Subcutaneous abdominal adipose tissue (tissue), 5 donors: ENCODE results near the gene LPGAT1.
"Not testable (repeated sequence)": the region's sequence is repeated elsewhere in the genome, so short reads cannot be mapped to it uniquely, and the experiment has no call there.

Experiments
- H3K27ac ChIP-seq: one replicate; pipeline ENCODE4 v1.7.0; 2013; ENCODE audit warnings: low read depth, mild to moderate bottlenecking, inconsistent platforms, low read length, moderate library complexity
- H3K27me3 ChIP-seq, 5 donors: one replicate each; pipeline ENCODE4 v1.7.0; 2013; ENCODE audit warnings: low read length in 5 of 5, inconsistent platforms in 1 of 5; ENCODE audit not compliant: control insufficient read depth in 5 of 5, insufficient read depth in 4 of 5
- H3K36me3 ChIP-seq, 5 donors: one replicate each; pipeline ENCODE4 v1.7.0; 2013; ENCODE audit warnings: low read length in 5 of 5; ENCODE audit not compliant: control insufficient read depth in 5 of 5, insufficient read depth in 5 of 5
- H3K4me1 ChIP-seq, 5 donors: one replicate each; pipeline ENCODE4 v1.7.0; 2013; ENCODE audit warnings: low read length in 5 of 5, mild to moderate bottlenecking in 3 of 5, moderate library complexity in 1 of 5; ENCODE audit not compliant: control insufficient read depth in 5 of 5, insufficient read depth in 5 of 5
- H3K4me3 ChIP-seq, 5 donors: one replicate each; pipeline ENCODE4 v1.7.0; 2013; ENCODE audit warnings: low read length in 5 of 5, low read depth in 1 of 5
- H3K9ac ChIP-seq, 5 donors: one replicate each; pipeline ENCODE4 v1.7.0; 2013; ENCODE audit warnings: low read length in 5 of 5, mild to moderate bottlenecking in 4 of 5, moderate library complexity in 3 of 5
- H3K9me3 ChIP-seq, 5 donors: one replicate each; pipeline ENCODE4 v1.7.0; 2013; ENCODE audit warnings: low read length in 5 of 5; ENCODE audit not compliant: control insufficient read depth in 5 of 5
- donor health status: healthy.
- donor health status: healthy.
- donor health status: healthy.
- donor health status: healthy.
- donor health status: healthy.

Gene LPGAT1, protein sequence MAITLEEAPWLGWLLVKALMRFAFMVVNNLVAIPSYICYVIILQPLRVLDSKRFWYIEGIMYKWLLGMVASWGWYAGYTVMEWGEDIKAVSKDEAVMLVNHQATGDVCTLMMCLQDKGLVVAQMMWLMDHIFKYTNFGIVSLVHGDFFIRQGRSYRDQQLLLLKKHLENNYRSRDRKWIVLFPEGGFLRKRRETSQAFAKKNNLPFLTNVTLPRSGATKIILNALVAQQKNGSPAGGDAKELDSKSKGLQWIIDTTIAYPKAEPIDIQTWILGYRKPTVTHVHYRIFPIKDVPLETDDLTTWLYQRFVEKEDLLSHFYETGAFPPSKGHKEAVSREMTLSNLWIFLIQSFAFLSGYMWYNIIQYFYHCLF

DNA sequence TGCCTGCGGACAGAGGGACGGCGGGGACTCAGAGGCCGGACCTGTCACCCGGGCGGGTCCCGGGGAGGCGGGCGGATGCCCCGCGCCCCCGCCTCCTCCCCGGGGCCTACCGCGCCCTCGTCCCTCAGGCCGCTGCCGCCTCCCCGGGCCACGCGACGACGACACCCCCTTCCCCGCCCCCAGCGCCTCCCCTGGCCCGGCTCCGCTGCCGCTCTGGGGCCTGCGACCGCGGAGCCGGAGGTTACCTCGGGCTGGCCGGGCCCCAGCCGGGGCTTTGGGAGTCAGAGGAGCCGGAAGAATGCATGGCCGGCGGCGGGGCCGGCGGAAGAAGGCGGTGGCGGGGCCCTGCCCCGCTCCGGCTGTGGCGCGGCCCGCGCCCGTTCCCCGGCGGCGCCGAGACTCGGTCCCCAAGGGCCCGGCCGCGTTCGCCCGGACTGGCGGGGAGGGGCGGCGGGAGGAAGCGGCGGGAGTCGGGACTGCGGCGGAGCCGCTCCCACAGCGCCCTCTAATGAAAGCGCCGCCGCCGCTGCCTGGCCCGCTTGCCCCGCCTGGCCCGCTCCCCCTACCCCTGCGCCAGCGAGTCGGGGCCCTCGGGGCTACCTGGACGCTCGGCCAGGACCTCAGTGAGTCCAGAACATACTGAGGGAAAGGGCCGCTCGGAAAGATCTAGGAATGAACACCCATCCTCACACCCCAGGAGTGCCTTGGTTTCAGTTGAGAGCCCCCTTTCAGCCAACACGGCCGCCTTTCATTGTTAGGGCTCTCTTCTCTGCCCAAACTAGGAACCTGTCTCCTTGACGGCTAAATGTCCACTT, at the start of gene LPGAT1:
Gene LPGAT1, minus strand, starts transcription at position 436 of the 815 bp plus-strand sequence. CDS start 1,467 bp downstream, outside the sequence.
- Histone ChIP-seq H3K9ac (peak within 1 kb of the TSS; percentile 79 to 90 (median 86)), H3K4me3 (peak within 1 kb of the TSS; percentile 79 to 88 (median 79)), H3K36me3 (peaks cover 0 to 6% (median 0%) of the 10 kb centered on the region in 5 donors), H3K27me3 (no peaks in the 10 kb centered on the region), H3K4me1 (peaks cover 0 to 48% (median 29%) of the 10 kb centered on the region in 5 donors), H3K27ac (peak within 1 kb of the TSS; percentile 88), H3K9me3 (no peaks in the 10 kb centered on the region)

DNA sequence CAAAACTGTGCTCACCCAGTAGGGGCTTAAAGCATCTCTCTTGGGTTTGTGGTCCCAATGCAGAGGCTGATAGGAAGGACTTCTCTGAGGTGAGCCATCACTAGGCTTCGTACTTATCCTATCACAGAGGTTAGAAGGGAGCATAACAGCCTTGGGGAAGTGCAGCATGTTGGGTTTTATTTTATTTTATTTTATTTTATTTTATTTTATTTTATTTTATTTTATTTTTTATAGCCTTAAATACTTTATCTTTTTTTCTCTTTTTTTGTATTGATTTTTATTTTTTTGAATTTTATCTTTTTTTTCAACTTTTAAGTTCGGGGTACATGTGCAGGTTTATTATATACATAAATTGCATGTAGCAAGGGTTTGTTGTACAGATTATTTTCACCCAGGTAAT, 48.9 kb upstream of the LPGAT1 start:
- no peak overlapping the region for H3K9ac ChIP-seq
- no peak overlapping the region for H3K27ac ChIP-seq
- peaks cover 0 to 12% (median 0%) of the 10 kb centered on the region in 5 donors for H3K4me1 ChIP-seq
- peaks cover 0 to 5% (median 0%) of the 10 kb centered on the region in 5 donors for H3K9me3 ChIP-seq
- no peak overlapping the region for H3K4me3 ChIP-seq
- no peaks in the 10 kb centered on the region for H3K27me3 ChIP-seq
- no peaks in the 10 kb centered on the region for H3K36me3 ChIP-seq

DNA sequence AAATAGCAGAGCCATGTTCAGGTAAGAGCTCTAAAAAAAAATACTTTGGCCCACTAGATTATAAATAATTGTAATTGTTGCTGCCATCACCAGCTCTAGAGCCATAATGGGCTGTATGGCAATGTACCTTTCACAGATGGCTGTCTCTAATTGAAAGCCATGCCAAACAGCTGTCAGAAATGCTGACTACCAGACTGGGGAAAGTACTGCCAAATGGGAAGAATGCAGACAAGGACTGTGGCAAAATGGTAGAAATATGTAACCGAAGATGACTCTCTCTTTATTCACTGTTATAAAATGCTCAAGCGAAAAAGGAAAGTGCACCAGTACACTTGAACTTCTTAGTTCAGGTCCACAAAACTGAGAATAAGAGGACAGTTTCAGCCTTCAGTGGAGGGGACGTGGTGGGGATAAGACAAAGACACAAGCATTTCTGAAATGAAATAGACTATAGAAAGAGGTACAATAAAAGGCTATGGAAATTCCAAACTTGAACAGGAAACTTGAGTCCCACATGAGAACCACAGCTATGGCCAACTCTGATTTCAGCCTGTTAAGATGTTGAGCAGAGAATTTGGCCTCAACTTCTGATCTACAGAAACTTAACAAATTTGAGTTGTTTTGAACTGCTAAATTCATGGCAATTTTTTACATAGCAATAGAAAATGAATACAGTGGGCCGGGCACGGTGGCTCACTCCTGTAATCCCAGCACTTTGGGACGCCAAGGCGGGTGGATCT, 46.5 kb upstream of the LPGAT1 start:
- peaks cover 0 to 5% (median 0%) of the 10 kb centered on the region in 5 donors for H3K9me3 ChIP-seq
- no peak overlapping the region for H3K27ac ChIP-seq
- no peak overlapping the region for H3K4me3 ChIP-seq
- no peaks in the 10 kb centered on the region for H3K36me3 ChIP-seq
- no peak overlapping the region for H3K9ac ChIP-seq
- H3K4me1 ChIP-seq, result peaks cover 0 to 12% (median 0%) of the 10 kb centered on the region in 5 donors
- no peaks in the 10 kb centered on the region for H3K27me3 ChIP-seq

DNA sequence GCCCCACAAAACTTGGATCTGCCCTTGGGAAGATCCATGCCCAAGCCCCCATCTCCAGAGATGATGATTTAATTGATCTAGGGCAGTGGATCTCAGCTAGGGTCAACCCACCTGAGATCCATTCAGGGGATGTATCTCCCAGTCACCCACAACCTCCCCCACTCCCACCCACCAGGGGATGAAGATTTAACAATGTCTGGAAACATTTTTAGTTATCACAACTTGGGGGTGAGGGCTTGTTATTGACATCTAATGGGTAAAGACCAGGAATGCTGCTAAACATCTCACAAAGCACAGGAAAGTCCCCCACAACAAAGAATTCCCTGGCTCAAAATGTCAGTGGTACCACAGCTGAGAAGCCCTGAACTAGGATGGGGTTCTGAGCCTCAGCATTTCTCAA, 45.0 kb upstream of the LPGAT1 start:
- Histone ChIP-seq H3K4me1 (peaks cover 0 to 12% (median 0%) of the 10 kb centered on the region in 5 donors), H3K4me3 (no peak overlapping the region), H3K27me3 (no peaks in the 10 kb centered on the region), H3K27ac (no peak overlapping the region), H3K9me3 (no peaks in the 10 kb centered on the region), H3K36me3 (no peaks in the 10 kb centered on the region), H3K9ac (no peak overlapping the region)

DNA sequence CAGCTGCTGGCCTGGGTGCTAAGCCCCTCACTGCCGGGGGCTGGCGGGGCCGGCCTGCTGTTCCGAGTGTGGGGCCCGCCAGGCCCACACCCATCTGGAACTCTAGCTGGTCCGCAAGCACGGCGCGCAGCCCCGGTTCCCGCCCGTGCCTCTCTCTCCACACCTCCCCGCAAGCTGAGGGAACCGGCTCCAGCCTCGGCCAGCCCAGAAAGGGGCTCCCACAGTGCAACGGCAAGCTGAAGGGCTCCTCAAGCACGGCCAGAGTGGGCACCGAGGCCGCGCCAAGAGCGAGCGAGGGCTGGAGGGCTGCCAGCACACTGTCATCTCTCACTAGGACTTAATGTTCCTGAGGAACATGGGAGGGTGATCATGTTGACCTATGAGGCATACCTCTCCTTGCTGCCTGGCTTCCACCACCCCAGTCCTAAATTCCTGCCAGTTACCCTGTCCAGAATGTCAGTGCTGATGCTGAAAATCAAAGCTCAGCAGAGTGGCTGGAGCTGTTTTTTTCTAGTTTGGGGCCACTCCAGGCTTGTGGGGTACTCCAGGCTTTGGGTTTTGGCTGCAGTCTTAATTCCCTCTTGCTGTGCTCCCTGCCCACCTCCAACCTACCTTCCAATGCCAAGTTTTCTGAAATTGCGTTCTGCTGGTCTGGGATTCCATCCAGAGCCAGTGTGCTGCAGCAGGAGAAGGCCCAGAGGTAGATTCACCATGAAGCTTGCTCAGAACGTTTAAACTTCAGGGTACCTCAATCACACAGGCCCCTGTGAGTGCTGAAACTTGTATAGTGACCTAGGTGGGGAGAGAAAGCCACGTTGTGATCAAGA, 44.2 kb upstream of the LPGAT1 start:
- Histone ChIP-seq H3K4me1 (peaks cover 0 to 12% (median 0%) of the 10 kb centered on the region in 5 donors), H3K9me3 (no peaks in the 10 kb centered on the region), H3K36me3 (no peaks in the 10 kb centered on the region), H3K4me3 (no peak overlapping the region), H3K27ac (no peak overlapping the region), H3K27me3 (no peaks in the 10 kb centered on the region), H3K9ac (no peak overlapping the region)

DNA sequence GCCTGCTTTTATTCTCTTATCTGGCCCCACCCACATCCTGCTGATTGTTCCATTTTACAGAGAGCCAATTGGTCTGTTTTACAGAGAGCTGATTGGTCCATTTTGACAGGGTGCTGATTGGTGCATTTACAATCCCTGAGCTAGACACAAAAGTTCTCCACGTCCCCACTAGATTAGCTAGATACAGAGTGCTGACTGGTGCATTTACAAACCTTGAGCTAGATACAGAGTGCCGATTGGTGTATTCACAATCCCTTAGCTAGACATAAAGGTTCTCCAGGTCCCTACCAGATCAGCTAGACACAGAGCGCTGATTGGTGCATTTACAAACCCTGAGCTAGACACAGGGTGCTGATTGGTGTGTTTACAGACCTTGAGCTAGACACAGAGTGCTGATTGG, 43.2 kb upstream of the LPGAT1 start:
- H3K27me3 ChIP-seq, H3K9me3 ChIP-seq, H3K27ac ChIP-seq, H3K9ac ChIP-seq, H3K36me3 ChIP-seq, H3K4me3 ChIP-seq: not testable (repeated sequence)
- peaks cover 0 to 12% (median 0%) of the 10 kb centered on the region in 5 donors for H3K4me1 ChIP-seq

DNA sequence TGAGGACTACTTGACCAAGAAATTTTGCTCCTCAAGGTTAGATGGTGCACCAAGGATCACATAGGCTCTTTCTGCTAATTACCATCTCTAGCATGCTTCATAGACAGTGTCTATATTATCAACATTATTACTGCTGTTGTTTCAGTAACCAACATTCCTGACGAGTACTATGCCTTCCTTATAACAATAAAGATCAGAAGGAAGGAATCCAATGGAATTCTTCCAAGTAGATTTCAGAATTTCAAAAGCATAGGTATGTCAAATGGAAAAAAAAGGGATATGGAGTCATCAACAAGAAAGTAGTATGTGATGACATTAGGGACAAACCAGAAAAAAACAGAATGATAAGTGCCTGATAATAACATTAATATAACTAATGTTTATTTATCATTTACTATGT, 39.6 kb upstream of the LPGAT1 start:
- Histone ChIP-seq H3K36me3 (no peaks in the 10 kb centered on the region), H3K27me3 (no peaks in the 10 kb centered on the region), H3K27ac (no peak overlapping the region), H3K9me3 (peaks cover 0 to 5% (median 4%) of the 10 kb centered on the region in 5 donors), H3K4me3 (no peak overlapping the region), H3K4me1 (peaks cover 0 to 5% (median 0%) of the 10 kb centered on the region in 5 donors), H3K9ac (no peak overlapping the region)

DNA sequence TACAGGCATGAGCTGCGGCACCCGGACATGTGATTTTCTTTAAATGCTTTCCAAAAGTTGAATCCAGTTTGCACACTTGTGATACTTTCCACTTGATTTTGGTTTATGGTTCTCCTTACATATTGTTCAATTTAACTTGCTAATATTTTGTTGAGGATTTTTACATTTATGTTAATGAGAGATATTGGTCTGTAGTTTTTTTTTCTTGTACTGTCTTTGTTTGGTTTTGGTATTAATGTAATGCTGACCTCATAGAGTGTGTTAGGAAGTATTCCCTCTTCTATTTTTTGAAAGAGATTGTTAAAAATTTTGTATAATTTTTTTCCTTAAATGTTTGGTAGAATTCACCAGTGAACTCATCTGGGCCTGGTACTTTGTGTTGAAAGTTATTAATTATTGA, 34.6 kb upstream of the LPGAT1 start:
- H3K9me3 ChIP-seq, result peaks cover 0 to 5% (median 4%) of the 10 kb centered on the region in 5 donors
- no peaks in the 10 kb centered on the region for H3K4me1 ChIP-seq
- no peaks in the 10 kb centered on the region for H3K27me3 ChIP-seq
- H3K9ac ChIP-seq, result no peak overlapping the region
- no peaks in the 10 kb centered on the region for H3K36me3 ChIP-seq
- H3K27ac ChIP-seq, result no peak overlapping the region
- H3K4me3 ChIP-seq, result no peak overlapping the region

DNA sequence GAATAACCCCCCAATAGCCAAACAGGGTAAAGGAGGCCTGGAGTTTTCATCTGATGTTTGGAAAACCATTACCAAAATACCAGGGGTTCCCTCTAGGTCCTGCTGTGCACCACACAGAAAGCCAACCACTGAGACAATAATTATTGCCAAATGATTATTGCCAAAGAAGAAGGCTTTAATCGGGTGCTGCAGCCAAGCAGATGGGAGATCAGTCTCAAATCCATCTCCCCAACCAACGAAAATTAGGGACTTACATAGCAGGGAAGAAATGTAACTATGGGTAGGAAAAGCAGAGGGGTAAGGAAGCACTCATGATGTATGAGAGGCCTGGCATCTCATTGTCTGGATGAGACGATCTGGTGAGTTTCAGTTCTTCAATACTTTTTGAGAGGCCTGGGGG, 28.8 kb upstream of the LPGAT1 start:
- Histone ChIP-seq H3K27ac (no peak overlapping the region), H3K36me3 (no peaks in the 10 kb centered on the region), H3K4me3 (no peak overlapping the region)

More for the DNA sequence above, 28.8 kb upstream of the LPGAT1 start:
- Histone ChIP-seq H3K4me1 (no peaks in the 10 kb centered on the region), H3K9me3 (peaks cover 0 to 5% (median 0%) of the 10 kb centered on the region in 5 donors), H3K27me3 (no peaks in the 10 kb centered on the region), H3K9ac (no peak overlapping the region)
